MCF 10A (cell line): ENCODE measurements around the gene ABCB6. TPM values are rescaled to one million over a fixed set of nuclear protein-coding genes. Genes with fewer than 3 reads are reported as not detected.

Experiments
- BruUV-seq: library from RNA; stranded (reverse); fragments of 400-500 nt; replicated peaks from 2 replicates; lab custom pipeline; 2021; lab: Mats Ljungman, UMichigan
- CTCF ChIA-PET: fragments of 300-600 bp; sonication (Branson Sonifier 250); formaldehyde crosslinking; extraction: SDS; loops from one replicate; lab custom pipeline; 2021; ENCODE audit warnings: antibody characterized with exemption, inconsistent platforms; lab: Yijun Ruan, JAX
- POLR2A ChIA-PET: fragments of 300-600, 350-650 bp; sonication (Branson Sonifier 250); formaldehyde crosslinking; extraction: SDS; loops from one replicate; lab custom pipeline; 2020; ENCODE audit warnings: antibody characterized with exemption, inconsistent platforms; lab: Yijun Ruan, JAX
- DNase-seq: peaks from one replicate; pipeline ENCODE4 v3.0.0-alpha.2; 2018; ENCODE audit not compliant: unreplicated experiment
- H3K27ac Mint-ChIP-seq: one replicate; pipeline ENCODE4 v1.8.0; 2022; ENCODE audit warnings: mild to moderate bottlenecking, low read depth, mixed read lengths; ENCODE audit not compliant: unreplicated experiment
- H3K27me3 Mint-ChIP-seq: one replicate; pipeline ENCODE4 v1.8.0; 2022; ENCODE audit warnings: mixed read lengths; ENCODE audit not compliant: insufficient read depth, unreplicated experiment
- H3K36me3 Mint-ChIP-seq: one replicate; pipeline ENCODE4 v1.8.0; 2022; ENCODE audit warnings: mild to moderate bottlenecking, moderate library complexity, mixed read lengths; ENCODE audit not compliant: insufficient read depth, unreplicated experiment
- H3K4me1 Mint-ChIP-seq: one replicate; pipeline ENCODE4 v1.8.0; 2022; ENCODE audit warnings: mixed read lengths; ENCODE audit not compliant: insufficient read depth, unreplicated experiment
- H3K4me3 Mint-ChIP-seq: one replicate; pipeline ENCODE4 v1.8.0; 2022; ENCODE audit warnings: mild to moderate bottlenecking, moderate library complexity, mixed read lengths; ENCODE audit not compliant: unreplicated experiment
- H3K9me3 Mint-ChIP-seq: one replicate; pipeline ENCODE4 v1.8.0; 2022; ENCODE audit warnings: mixed read lengths; ENCODE audit not compliant: unreplicated experiment
- intact Hi-C: fragments of 100-400 bp; cut with micrococcal nuclease; formaldehyde crosslinking; loops from 2 replicates; pipeline ENCODE4 v1.14.1; 2022
- total RNA-seq: library from RNA; stranded (reverse); gene quantifications from 2 replicates; pipeline ENCODE4 v1.2.3, GENCODE V29; 2022
- TF ChIP-seq, protein P1 (sequence below): fragments of 200-600 bp; IDR thresholded peaks from one replicate; pipeline ENCODE4 v1.8.0; 2022; ENCODE audit warnings: antibody characterized with exemption, mild to moderate bottlenecking; ENCODE audit not compliant: unreplicated experiment

Gene ABCB6
- total RNA-seq, 1 experiment from 2014 or later: 18.8 TPM

GRCh38 chr2:219229305-219230058 lies 10.7 kb upstream of the ABCB6 start, which contains the start of the genes ANKZF1 and ATG9A:
Gene ANKZF1, plus strand, starts transcription at chr2:219229806. Its CDS starts 452 bp downstream, at chr2:219230258.
Gene ATG9A, minus strand, starts transcription at chr2:219229636. Its CDS starts 1,612 bp downstream, at chr2:219228024.
- intact Hi-C loops: loop anchor here (1.0 to 2.0 kb wide), 4 partner anchors 15 to 65 kb away; partner anchors contain the start of genes DNAJB2, GLB1L and STK16
- TF ChIP-seq, protein P1, sequence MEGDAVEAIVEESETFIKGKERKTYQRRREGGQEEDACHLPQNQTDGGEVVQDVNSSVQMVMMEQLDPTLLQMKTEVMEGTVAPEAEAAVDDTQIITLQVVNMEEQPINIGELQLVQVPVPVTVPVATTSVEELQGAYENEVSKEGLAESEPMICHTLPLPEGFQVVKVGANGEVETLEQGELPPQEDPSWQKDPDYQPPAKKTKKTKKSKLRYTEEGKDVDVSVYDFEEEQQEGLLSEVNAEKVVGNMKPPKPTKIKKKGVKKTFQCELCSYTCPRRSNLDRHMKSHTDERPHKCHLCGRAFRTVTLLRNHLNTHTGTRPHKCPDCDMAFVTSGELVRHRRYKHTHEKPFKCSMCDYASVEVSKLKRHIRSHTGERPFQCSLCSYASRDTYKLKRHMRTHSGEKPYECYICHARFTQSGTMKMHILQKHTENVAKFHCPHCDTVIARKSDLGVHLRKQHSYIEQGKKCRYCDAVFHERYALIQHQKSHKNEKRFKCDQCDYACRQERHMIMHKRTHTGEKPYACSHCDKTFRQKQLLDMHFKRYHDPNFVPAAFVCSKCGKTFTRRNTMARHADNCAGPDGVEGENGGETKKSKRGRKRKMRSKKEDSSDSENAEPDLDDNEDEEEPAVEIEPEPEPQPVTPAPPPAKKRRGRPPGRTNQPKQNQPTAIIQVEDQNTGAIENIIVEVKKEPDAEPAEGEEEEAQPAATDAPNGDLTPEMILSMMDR: no peak
- BruUV-seq: no TSS peak
- H3K4me1 Mint-ChIP-seq: peaks cover 12% of the 10 kb centered on the region
- DNase-seq: peak; percentile 100
- peak within 1 kb of the TSS; percentile 100 for H3K4me3 Mint-ChIP-seq
- peaks cover 67% of the 10 kb centered on the region for H3K36me3 Mint-ChIP-seq
- ChIA-PET POLR2A (interaction anchor here (0.6 to 14.6 kb wide), 34 partner anchors 8 to 959 kb away, joined by 3 to 401 read pairs (median 5); partner anchors contain the start of genes AAMP, ABCB6, CNPPD1 and DNAJB2), CTCF (interaction anchor here (0.6 to 4.9 kb wide), 9 partner anchors 12 to 342 kb away, joined by 3 to 41 read pairs (median 7); partner anchors contain the start of genes CNPPD1 and GLB1L)
- no peaks in the 10 kb centered on the region for H3K27me3 Mint-ChIP-seq
- peak within 1 kb of the TSS; percentile 99 for H3K27ac Mint-ChIP-seq
- no peaks in the 10 kb centered on the region for H3K9me3 Mint-ChIP-seq

DNA sequence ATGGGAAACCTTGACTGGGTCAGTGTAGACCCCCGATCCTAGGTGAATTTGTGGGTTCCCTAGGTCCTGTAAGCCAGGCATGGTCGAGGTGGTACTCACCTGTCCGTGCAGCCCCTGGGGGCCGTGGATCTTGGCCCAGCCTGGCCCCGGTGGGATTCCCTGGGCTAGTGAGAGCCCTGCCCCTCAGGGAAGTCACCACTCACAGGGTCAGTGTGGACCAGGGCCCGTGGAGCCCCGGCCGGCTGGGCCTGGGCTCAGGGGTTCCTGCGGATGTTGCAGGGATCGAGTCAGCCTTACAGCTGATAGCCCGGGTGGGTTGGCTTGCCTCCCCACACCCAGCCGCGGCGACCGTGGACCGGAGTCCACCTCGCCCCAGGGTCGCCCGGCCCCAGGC lies 10.2 kb upstream of the ABCB6 start:
- no peak for DNase-seq
- TF ChIP-seq, protein P1: no peak
- peaks cover 64% of the 10 kb centered on the region for H3K36me3 Mint-ChIP-seq
- BruUV-seq: no TSS peak
- H3K9me3 Mint-ChIP-seq: no peaks in the 10 kb centered on the region
- no peaks in the 10 kb centered on the region for H3K27me3 Mint-ChIP-seq
- intact Hi-C loops: loop anchor here (1.0 to 2.0 kb wide), 3 partner anchors 50 to 66 kb away; partner anchors contain the start of gene DNAJB2
- CTCF ChIA-PET: interaction anchor here (0.6 to 4.9 kb wide), 6 partner anchors 13 to 342 kb away, joined by 3 to 41 read pairs (median 8); no protein-coding TSS in a partner anchor
- peak overlapping the region; percentile 99 for H3K27ac Mint-ChIP-seq
- peaks cover 12% of the 10 kb centered on the region for H3K4me1 Mint-ChIP-seq
- peak overlapping the region; percentile 100 for H3K4me3 Mint-ChIP-seq
- POLR2A ChIA-PET: interaction anchor here (0.6 to 14.6 kb wide), 18 partner anchors 9 to 696 kb away, joined by 3 to 401 read pairs (median 14); partner anchors contain the start of genes ABCB6, CNPPD1, DNAJB2 and DNPEP

DNA sequence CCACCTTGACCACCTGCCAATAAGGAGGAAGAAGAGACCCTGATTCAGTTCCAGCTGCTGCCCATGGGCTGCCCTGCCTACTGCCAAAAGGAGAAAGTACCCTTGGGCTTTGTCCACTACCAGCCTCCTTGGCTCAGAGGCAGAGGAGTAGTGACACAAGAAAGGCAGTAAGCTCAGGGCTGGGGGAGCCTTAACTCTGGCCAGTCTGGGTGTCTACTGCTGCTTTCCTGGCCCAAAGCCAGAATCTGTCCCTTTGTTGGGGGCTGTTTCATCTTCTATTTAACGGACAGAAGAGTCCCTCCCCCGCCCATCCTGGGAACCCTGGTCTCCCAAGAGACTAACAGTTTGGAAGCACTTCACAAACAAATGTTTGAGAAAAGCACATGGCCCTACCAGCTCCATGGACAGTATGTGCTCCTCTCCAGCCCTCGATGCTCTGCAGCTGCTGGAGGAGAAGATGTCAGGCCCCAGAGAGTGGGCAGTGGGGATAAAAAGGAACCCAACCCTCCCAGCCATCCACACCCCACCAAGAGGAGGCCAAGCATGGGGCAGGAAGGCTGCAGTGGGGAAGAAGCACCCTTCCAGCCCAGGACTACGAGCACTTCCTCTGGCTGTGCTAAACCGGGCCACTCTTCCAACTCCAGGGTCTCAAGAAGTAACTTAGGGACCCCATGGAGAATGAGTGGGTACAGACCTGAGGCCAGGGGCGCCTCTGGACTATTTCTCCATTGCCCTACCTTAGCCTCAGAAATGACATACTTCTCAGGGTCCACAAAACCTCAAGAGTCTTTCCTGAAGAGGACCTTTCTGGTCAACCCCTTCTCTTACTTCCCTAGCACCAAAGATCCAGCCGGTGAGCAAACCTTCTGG lies 9.5 kb upstream of the ABCB6 start:
- CTCF ChIA-PET: interaction anchor here (0.7 to 4.9 kb wide), 5 partner anchors 13 to 320 kb away, joined by 3 to 41 read pairs (median 7); no protein-coding TSS in a partner anchor
- peak overlapping the region; percentile 99 for H3K27ac Mint-ChIP-seq

More for the DNA sequence above, 9.5 kb upstream of the ABCB6 start:
- TF ChIP-seq, protein P1: no peak
- POLR2A ChIA-PET: interaction anchor here (0.6 to 14.6 kb wide), 21 partner anchors 11 to 695 kb away, joined by 3 to 401 read pairs (median 12); partner anchors contain the start of genes ABCB6, CNPPD1, DNAJB2 and DNPEP
- BruUV-seq: no TSS peak
- Mint-ChIP-seq H3K27me3 (no peaks in the 10 kb centered on the region), H3K4me3 (peak overlapping the region; percentile 100), H3K9me3 (no peaks in the 10 kb centered on the region), H3K4me1 (peaks cover 12% of the 10 kb centered on the region), H3K36me3 (peaks cover 64% of the 10 kb centered on the region)
- DNase-seq: no peak
- intact Hi-C loops: loop anchor here (2.0 kb wide), 2 partner anchors 51 to 67 kb away; partner anchors contain the start of gene DNAJB2
